ENCODE measurements around the gene URI1.

Gene URI1

DNA sequence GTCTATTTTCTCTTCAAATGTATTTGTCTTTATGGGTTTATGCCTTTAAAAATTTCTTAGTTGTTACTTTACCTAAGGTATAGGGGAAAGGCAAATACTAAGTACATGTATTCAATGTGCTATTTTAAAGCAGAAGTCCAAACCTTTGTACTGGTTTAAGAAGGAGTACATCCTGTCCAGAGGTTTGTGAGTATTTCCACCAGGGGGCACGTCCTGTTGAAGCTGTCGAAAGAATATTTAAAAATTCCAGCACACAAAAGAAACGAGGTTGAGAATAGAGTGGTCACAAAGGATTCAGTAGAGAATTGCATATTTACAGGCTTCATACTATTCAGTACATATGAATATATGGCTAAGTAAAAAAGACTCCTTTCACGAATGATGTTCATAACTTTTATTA, 59.8 kb downstream of the URI1 start:
- H3K4me3 ChIP-seq (ENCODE audit: low read depth, low read length) = no peak overlapping the region
- peak; percentile 36 for DNase-seq (ENCODE audit: low read depth)
- no peak for TF ChIP-seq POLR2A (IDR thresholded peaks at IDR 0.05; ENCODE audit: extremely low read depth, insufficient read length)
- TF ChIP-seq, protein P1, sequence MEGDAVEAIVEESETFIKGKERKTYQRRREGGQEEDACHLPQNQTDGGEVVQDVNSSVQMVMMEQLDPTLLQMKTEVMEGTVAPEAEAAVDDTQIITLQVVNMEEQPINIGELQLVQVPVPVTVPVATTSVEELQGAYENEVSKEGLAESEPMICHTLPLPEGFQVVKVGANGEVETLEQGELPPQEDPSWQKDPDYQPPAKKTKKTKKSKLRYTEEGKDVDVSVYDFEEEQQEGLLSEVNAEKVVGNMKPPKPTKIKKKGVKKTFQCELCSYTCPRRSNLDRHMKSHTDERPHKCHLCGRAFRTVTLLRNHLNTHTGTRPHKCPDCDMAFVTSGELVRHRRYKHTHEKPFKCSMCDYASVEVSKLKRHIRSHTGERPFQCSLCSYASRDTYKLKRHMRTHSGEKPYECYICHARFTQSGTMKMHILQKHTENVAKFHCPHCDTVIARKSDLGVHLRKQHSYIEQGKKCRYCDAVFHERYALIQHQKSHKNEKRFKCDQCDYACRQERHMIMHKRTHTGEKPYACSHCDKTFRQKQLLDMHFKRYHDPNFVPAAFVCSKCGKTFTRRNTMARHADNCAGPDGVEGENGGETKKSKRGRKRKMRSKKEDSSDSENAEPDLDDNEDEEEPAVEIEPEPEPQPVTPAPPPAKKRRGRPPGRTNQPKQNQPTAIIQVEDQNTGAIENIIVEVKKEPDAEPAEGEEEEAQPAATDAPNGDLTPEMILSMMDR (IDR thresholded peaks at IDR 0.05; ENCODE audit: low read depth, low read length) = no peak
- TF ChIP-seq, protein P2, sequence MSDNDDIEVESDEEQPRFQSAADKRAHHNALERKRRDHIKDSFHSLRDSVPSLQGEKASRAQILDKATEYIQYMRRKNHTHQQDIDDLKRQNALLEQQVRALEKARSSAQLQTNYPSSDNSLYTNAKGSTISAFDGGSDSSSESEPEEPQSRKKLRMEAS (IDR thresholded peaks at IDR 0.05; ENCODE audit: low read depth, low read length) = no peak
- TF ChIP-seq MYC (IDR thresholded peaks at IDR 0.05; ENCODE audit: low read depth, low read length) = no peak

DNA sequence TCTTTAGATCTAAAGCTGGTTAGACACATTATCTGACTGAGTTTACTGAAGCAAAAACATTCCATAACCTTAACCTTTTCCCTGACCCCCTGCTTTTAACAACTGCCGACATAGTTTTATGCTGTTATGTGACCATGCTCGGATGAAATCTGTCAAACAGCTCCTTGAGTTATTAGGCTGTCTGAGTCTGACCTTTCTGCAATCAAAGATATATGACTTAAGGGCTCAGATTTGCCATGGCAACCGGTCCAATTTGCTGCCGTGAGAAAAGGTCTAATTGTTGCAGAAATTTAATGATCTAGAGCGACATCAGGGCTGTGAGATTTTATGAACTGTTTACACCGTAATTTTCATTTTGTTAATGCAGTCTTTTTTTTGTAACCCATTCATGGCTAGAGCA, 61.8 kb downstream of the URI1 start:
- DNase-seq (ENCODE audit: low read depth) = no peak
- TF ChIP-seq, protein P1 (IDR thresholded peaks at IDR 0.05; ENCODE audit: low read depth, low read length) = no peak
- TF ChIP-seq, protein P2 (IDR thresholded peaks at IDR 0.05; ENCODE audit: low read depth, low read length) = no peak
- TF ChIP-seq MYC (IDR thresholded peaks at IDR 0.05; ENCODE audit: low read depth, low read length) (no peak), POLR2A (IDR thresholded peaks at IDR 0.05; ENCODE audit: extremely low read depth, insufficient read length) (no peak)

DNA sequence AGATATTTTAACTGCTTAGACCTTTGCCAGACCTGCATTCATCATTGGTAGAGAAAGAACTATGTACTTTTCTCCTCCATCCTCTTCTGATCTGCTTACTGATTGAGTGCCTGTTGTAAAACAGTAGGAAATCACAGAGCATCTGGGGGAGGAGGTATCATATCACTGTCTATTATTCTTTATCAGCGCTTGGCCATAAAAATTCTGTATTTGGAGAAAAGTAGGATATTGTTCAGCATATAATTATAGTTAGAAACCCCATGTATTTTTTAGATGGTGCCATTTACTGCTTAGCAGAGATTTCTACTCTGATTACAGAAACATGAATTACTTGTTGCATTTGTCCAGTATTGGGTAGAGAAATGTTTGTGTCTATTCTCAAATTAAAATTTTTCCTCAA, 62.4 kb downstream of the URI1 start:
- no peak for DNase-seq (ENCODE audit: low read depth)
- no peak overlapping the region for H3K4me3 ChIP-seq (ENCODE audit: low read depth, low read length)
- TF ChIP-seq, protein P2 (IDR thresholded peaks at IDR 0.05; ENCODE audit: low read depth, low read length) = no peak
- TF ChIP-seq POLR2A (IDR thresholded peaks at IDR 0.05; ENCODE audit: extremely low read depth, insufficient read length) = no peak
- TF ChIP-seq, protein P1 (IDR thresholded peaks at IDR 0.05; ENCODE audit: low read depth, low read length) = no peak
- no peak for TF ChIP-seq MYC (IDR thresholded peaks at IDR 0.05; ENCODE audit: low read depth, low read length)

More for the DNA sequence above, 61.8 kb downstream of the URI1 start:
- H3K4me3 ChIP-seq (ENCODE audit: low read depth, low read length) = no peak overlapping the region

DNA sequence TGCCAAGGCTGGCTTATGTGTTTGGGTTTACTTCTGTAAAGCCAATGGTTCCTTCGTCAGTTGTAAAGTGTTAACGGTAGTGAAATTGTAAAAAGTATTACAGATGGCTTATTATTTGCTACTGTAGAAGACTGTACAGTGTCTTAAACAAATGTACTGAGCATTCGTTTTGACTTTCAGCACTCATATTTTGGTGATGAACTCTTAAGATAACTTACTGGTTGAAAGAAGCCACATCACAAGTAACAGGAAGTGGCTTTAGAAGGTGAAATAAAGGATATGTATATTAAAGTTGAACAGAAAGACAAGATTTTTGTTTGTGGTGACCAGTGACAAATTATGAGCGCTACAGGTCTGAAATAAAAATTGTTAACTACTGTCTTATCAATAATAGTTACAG, 64.2 kb downstream of the URI1 start:
- TF ChIP-seq, protein P2 (IDR thresholded peaks at IDR 0.05; ENCODE audit: low read depth, low read length) = no peak
- no peak for TF ChIP-seq MYC (IDR thresholded peaks at IDR 0.05; ENCODE audit: low read depth, low read length)
- TF ChIP-seq, protein P1 (IDR thresholded peaks at IDR 0.05; ENCODE audit: low read depth, low read length) = no peak
- TF ChIP-seq POLR2A (IDR thresholded peaks at IDR 0.05; ENCODE audit: extremely low read depth, insufficient read length) = no peak
- DNase-seq (ENCODE audit: low read depth) = no peak
- H3K4me3 ChIP-seq (ENCODE audit: low read depth, low read length) = no peak overlapping the region

DNA sequence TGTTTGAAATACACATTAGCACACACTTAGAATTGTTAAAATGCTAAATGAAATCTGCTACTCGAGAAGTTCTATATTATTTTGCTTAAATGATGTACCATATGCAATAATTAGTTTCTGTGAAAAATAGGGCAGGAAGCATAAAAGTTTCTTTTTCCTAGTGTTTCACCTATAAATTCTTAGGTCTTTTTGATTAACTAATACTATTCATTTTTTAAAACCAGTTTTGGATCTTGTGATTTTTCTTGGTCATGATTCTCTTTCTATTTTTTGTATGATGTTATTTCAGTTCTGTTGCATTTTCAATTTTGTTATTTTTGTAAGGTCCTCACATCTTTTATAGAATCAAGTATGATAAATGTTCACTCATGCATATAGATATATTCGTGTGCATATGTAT, 66.1 kb downstream of the URI1 start:
- TF ChIP-seq, protein P2 (IDR thresholded peaks at IDR 0.05; ENCODE audit: low read depth, low read length) = no peak
- TF ChIP-seq MYC (IDR thresholded peaks at IDR 0.05; ENCODE audit: low read depth, low read length) (no peak), POLR2A (IDR thresholded peaks at IDR 0.05; ENCODE audit: extremely low read depth, insufficient read length) (no peak)
- TF ChIP-seq, protein P1 (IDR thresholded peaks at IDR 0.05; ENCODE audit: low read depth, low read length) = no peak
- no peak for DNase-seq (ENCODE audit: low read depth)
- H3K4me3 ChIP-seq (ENCODE audit: low read depth, low read length) = no peak overlapping the region

DNA sequence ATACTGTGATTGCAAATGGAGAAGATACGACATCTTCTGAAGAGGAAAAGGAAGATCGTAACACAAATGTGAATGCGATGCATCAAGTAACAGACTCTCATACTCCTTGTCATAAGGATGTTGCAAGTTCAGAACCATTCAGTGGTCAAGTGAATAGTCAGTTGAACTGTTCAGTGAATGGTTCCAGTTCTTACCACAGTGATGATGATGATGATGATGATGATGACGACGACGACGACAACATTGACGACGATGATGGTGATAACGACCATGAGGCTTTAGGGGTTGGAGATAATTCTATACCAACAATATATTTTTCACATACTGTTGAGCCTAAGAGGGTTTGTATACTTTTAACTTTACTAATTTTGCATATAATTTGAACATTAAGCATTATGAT, 67.0 kb downstream of the URI1 start:
- TF ChIP-seq, protein P1 (IDR thresholded peaks at IDR 0.05; ENCODE audit: low read depth, low read length) = no peak
- TF ChIP-seq, protein P2 (IDR thresholded peaks at IDR 0.05; ENCODE audit: low read depth, low read length) = no peak
- no peak for TF ChIP-seq MYC (IDR thresholded peaks at IDR 0.05; ENCODE audit: low read depth, low read length)
- no peak for TF ChIP-seq POLR2A (IDR thresholded peaks at IDR 0.05; ENCODE audit: extremely low read depth, insufficient read length)
- H3K4me3 ChIP-seq (ENCODE audit: low read depth, low read length) = no peak overlapping the region
- no peak for DNase-seq (ENCODE audit: low read depth)
